ENCODE data around the gene ZSWIM1.

The ZSWIM1 gene

DNA sequence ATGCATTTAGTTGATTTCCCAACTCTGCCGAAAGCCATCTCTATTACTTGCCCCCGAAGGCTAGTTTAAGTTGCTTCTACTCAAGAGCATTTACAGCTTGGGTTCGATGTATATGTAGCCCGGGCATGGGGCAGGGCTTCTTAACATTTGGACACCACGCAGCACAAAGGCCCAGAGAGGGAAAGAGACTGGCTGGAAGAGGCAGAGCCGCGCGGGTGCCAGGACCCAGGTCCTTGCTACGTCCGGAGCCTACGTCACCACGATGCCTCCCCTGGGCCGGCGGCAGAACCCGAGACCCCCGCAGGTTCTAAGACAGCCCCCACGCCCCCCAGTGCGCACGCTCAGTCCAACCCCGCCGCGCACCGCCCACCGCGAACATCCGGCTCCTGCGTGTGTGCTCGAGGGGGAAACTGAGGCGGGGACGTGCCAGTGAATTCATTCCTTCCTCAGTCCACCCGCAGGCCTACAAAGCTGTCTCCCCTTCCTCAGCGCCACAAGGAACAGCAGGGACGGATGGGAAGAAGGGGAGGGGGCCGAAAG lies 53.1 kb downstream of the ZSWIM1 start:
- Histone ChIP-seq H3K9ac (ENCODE audit: low read length) (peak overlapping the region; percentile 99), H3K79me1 (replicated peaks; ENCODE audit: low read length, poor library complexity, severe bottlenecking) (peaks cover 28% of the 10 kb centered on the region), H2BK120ac (ENCODE audit: low read depth, low read length) (peak overlapping the region; percentile 99), H2AK5ac (ENCODE audit: low read length, severe bottlenecking) (peak overlapping the region; percentile 26), H3K27ac (ENCODE audit: low read length, poor library complexity, severe bottlenecking) (peak overlapping the region; percentile 95), H3K4me2 (ENCODE audit: low read length, poor library complexity, severe bottlenecking) (peak overlapping the region; percentile 81), H3K23ac (ENCODE audit: low read length in 2 of 2) (peak overlapping the region in 1 of 2 experiments; percentile 51), H4K8ac (ENCODE audit: low read length) (peak overlapping the region; percentile 97), H3K27me3 (ENCODE audit: control insufficient read depth in 1 of 2, insufficient read depth in 1 of 2, low read length in 2 of 2) (no peaks in the 10 kb centered on the region), H2BK15ac (ENCODE audit: low read depth, poor library complexity, severe bottlenecking) (peak overlapping the region; percentile 73), H2AFZ (ENCODE audit: low read depth, low read length) (no peak overlapping the region), H3K18ac (ENCODE audit: low read depth in 1 of 2, low read length in 2 of 2) (peak overlapping the region; percentile 75 to 87), H3K4ac (ENCODE audit: low read depth in 1 of 2, low read length in 2 of 2) (peak overlapping the region; percentile 21 to 100), H3K36me3 (ENCODE audit: control insufficient read depth in 1 of 2, insufficient read depth in 2 of 2, low read depth in 1 of 2, low read length in 2 of 2) (peaks cover 21 to 24% of the 10 kb centered on the region in 2 experiments), H3K14ac (ENCODE audit: low read length in 2 of 2) (peak overlapping the region in 1 of 2 experiments; percentile 22), H3K4me3 (ENCODE audit: insufficient read depth in 1 of 2, low read depth in 1 of 2, low read length in 2 of 2) (peak overlapping the region; percentile 91 to 98), H2BK12ac (ENCODE audit: low read length in 2 of 2) (no peak overlapping the region), H4K91ac (ENCODE audit: low read length) (peak overlapping the region; percentile 99), H2BK5ac (ENCODE audit: low read depth, low read length, poor library complexity, severe bottlenecking) (no peak overlapping the region), H3K4me1 (ENCODE audit: control insufficient read depth, insufficient read depth, low read depth, low read length) (peaks cover 11% of the 10 kb centered on the region), H3K9me3 (ENCODE audit: control insufficient read depth, low read length) (no peaks in the 10 kb centered on the region)
- peak; percentile 64 for DNase-seq
- WGBS = 2% methylated on average over 23 of the region's 34 CpGs
